ENCODE data around the gene SREBF2. TPM values are rescaled to one million over a fixed set of nuclear protein-coding genes. Genes with fewer than 3 reads are reported as not detected.

SREBF2 gene
- total RNA-seq, 1 experiment from 2014 or later, result 150 TPM

DNA sequence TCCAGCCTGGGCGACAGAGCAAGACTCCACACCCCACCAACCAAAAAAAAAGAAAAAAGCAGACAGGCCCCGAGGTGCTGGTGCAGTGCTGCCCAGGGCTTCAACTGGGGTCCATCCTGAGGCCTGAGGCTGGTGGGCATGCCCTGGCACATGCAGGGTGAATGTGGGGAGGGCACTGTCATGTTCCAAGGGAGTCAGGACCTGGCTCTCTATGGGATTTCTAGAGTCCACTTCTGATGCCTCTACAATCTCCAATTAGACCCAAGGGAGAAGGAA is 103.9 kb downstream of the SREBF2 start:
- POLR2A ChIA-PET, result no interaction called here
- DNase-seq, result no peak
- Mint-ChIP-seq H3K9me3 (ENCODE audit: unreplicated experiment) (no peaks in the 10 kb centered on the region), H3K4me3 (ENCODE audit: unreplicated experiment) (no peak overlapping the region), H3K27me3 (ENCODE audit: insufficient read depth, unreplicated experiment) (no peaks in the 10 kb centered on the region), H3K4me1 (ENCODE audit: low read depth, unreplicated experiment) (no peaks in the 10 kb centered on the region), H3K36me3 (ENCODE audit: insufficient read depth, unreplicated experiment) (peaks cover 65% of the 10 kb centered on the region), H3K27ac (ENCODE audit: unreplicated experiment) (no peak overlapping the region)
- Histone ChIP-seq H3K36me3 (ENCODE audit: control insufficient read depth, insufficient read depth, low read length) (no peaks in the 10 kb centered on the region; the same call in 1 of the 2 replicates), H3K9me3 (no peaks in the 10 kb centered on the region), H3K27me3 (replicated peaks; ENCODE audit: control insufficient read depth, insufficient read depth, low read length) (no peaks in the 10 kb centered on the region), H3K4me1 (no peaks in the 10 kb centered on the region), H3K4me3 (ENCODE audit: low read depth, low read length) (no peak overlapping the region)
- CTCF ChIA-PET, result no interaction called here
- intact Hi-C loops (cut with micrococcal nuclease; ENCODE audit: unreplicated experiment), result no loop called here
- no TSS peak for BruUV-seq (replicated peaks)
- TF ChIP-seq, protein P1, sequence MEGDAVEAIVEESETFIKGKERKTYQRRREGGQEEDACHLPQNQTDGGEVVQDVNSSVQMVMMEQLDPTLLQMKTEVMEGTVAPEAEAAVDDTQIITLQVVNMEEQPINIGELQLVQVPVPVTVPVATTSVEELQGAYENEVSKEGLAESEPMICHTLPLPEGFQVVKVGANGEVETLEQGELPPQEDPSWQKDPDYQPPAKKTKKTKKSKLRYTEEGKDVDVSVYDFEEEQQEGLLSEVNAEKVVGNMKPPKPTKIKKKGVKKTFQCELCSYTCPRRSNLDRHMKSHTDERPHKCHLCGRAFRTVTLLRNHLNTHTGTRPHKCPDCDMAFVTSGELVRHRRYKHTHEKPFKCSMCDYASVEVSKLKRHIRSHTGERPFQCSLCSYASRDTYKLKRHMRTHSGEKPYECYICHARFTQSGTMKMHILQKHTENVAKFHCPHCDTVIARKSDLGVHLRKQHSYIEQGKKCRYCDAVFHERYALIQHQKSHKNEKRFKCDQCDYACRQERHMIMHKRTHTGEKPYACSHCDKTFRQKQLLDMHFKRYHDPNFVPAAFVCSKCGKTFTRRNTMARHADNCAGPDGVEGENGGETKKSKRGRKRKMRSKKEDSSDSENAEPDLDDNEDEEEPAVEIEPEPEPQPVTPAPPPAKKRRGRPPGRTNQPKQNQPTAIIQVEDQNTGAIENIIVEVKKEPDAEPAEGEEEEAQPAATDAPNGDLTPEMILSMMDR (IDR thresholded peaks at IDR 0.05; ENCODE audit: insufficient read depth in 1 of 2, low read depth in 1 of 2, low read length in 1 of 2, severe bottlenecking in 1 of 2, unreplicated experiment in 1 of 2), result no peak

- Histone ChIP-seq H3K9me3 (no peaks in the 10 kb centered on the region), H3K4me3 (ENCODE audit: low read depth, low read length) (no peak overlapping the region), H3K4me1 (no peaks in the 10 kb centered on the region), H3K27me3 (replicated peaks; ENCODE audit: control insufficient read depth, insufficient read depth, low read length) (no peaks in the 10 kb centered on the region), H3K36me3 (ENCODE audit: control insufficient read depth, insufficient read depth, low read length) (no peaks in the 10 kb centered on the region; the same call in 1 of the 2 replicates)
- ChIA-PET CTCF (interaction anchor here (0.7 to 2.5 kb wide), 8 partner anchors 14 to 243 kb away, joined by 3 to 27 read pairs (median 7); partner anchors contain the start of genes CCDC134 and SREBF2), POLR2A (interaction anchor here (0.6 kb wide), 2 partner anchors 14 to 924 kb away, joined by 3 to 6 read pairs; partner anchors contain the start of gene TNFRSF13C)
- intact Hi-C loops (cut with micrococcal nuclease; ENCODE audit: unreplicated experiment), result loop anchor here (2.0 kb wide), 1 partner anchor 117 kb away; no protein-coding TSS in a partner anchor
- TF ChIP-seq, protein P1 (IDR thresholded peaks at IDR 0.05; ENCODE audit: insufficient read depth in 1 of 2, low read depth in 1 of 2, low read length in 1 of 2, severe bottlenecking in 1 of 2, unreplicated experiment in 1 of 2), result no peak
- no peaks in the 10 kb centered on the region for H3K4me1 Mint-ChIP-seq (ENCODE audit: low read depth, unreplicated experiment)
- H3K27me3 Mint-ChIP-seq (ENCODE audit: insufficient read depth, unreplicated experiment), result no peaks in the 10 kb centered on the region
- H3K9me3 Mint-ChIP-seq (ENCODE audit: unreplicated experiment), result no peaks in the 10 kb centered on the region
- BruUV-seq (replicated peaks), result no TSS peak
- no peak overlapping the region for H3K4me3 Mint-ChIP-seq (ENCODE audit: unreplicated experiment)
- peak; percentile 38 to 59 for DNase-seq
- H3K36me3 Mint-ChIP-seq (ENCODE audit: insufficient read depth, unreplicated experiment), result peaks cover 62% of the 10 kb centered on the region
- H3K27ac Mint-ChIP-seq (ENCODE audit: unreplicated experiment), result peak overlapping the region; percentile 82
Measured at GRCh38 chr22:41939981-41940831, 107.3 kb downstream of the SREBF2 start.

GRCh38 chr22:41940832-41941765 is 108.2 kb downstream of the SREBF2 start:
- ChIA-PET POLR2A (interaction anchor here (0.6 kb wide), 2 partner anchors 244 to 923 kb away, joined by 3 to 6 read pairs; no protein-coding TSS in a partner anchor), CTCF (interaction anchor here (0.6 to 2.5 kb wide), 12 partner anchors 15 to 244 kb away, joined by 3 to 27 read pairs (median 4); partner anchors contain the start of genes CCDC134 and SREBF2)
- no peak overlapping the region for H3K4me3 Mint-ChIP-seq (ENCODE audit: unreplicated experiment)
- Histone ChIP-seq H3K36me3 (ENCODE audit: control insufficient read depth, insufficient read depth, low read length) (no peaks in the 10 kb centered on the region; the same call in 1 of the 2 replicates), H3K4me3 (ENCODE audit: low read depth, low read length) (no peak overlapping the region), H3K27me3 (replicated peaks; ENCODE audit: control insufficient read depth, insufficient read depth, low read length) (no peaks in the 10 kb centered on the region), H3K9me3 (no peaks in the 10 kb centered on the region), H3K4me1 (no peaks in the 10 kb centered on the region)
- H3K9me3 Mint-ChIP-seq (ENCODE audit: unreplicated experiment), result no peaks in the 10 kb centered on the region
- intact Hi-C loops (cut with micrococcal nuclease; ENCODE audit: unreplicated experiment), result loop anchor here (1.0 to 2.0 kb wide), 3 partner anchors 118 to 244 kb away; no protein-coding TSS in a partner anchor
- H3K4me1 Mint-ChIP-seq (ENCODE audit: low read depth, unreplicated experiment), result peaks cover 7% of the 10 kb centered on the region
- TF ChIP-seq, protein P1 (IDR thresholded peaks at IDR 0.05; ENCODE audit: insufficient read depth in 1 of 2, low read depth in 1 of 2, low read length in 1 of 2, severe bottlenecking in 1 of 2, unreplicated experiment in 1 of 2), result peak; percentile 82 to 85
- DNase-seq, result peak; percentile 80 to 87
- H3K36me3 Mint-ChIP-seq (ENCODE audit: insufficient read depth, unreplicated experiment), result peaks cover 70% of the 10 kb centered on the region
- no peak overlapping the region for H3K27ac Mint-ChIP-seq (ENCODE audit: unreplicated experiment)
- no TSS peak for BruUV-seq (replicated peaks)
- no peaks in the 10 kb centered on the region for H3K27me3 Mint-ChIP-seq (ENCODE audit: insufficient read depth, unreplicated experiment)

Measured in Caco-2 (cell line).